ENCODE data around the gene FLCN. TPM values are rescaled to one million over a fixed set of nuclear protein-coding genes. Genes with fewer than 3 reads are reported as not detected.
"Not testable (repeated sequence)": the region's sequence is repeated elsewhere in the genome, so short reads cannot be mapped to it uniquely, and the experiment has no call there.

The FLCN gene
- total RNA-seq, 1 experiment from 2014 or later = 19.3 TPM

- not testable (repeated sequence) for DNase-seq (ENCODE audit: low read depth)
Measured at GRCh38 chr17:17184985-17185757, 51.8 kb downstream of the FLCN start.

- no peak for DNase-seq (ENCODE audit: low read depth)
Measured at GRCh38 chr17:17183744-17184143, 53.2 kb downstream of the FLCN start.

- no peak for DNase-seq (ENCODE audit: low read depth)
Measured at GRCh38 chr17:17182598-17183136, 54.3 kb downstream of the FLCN start.

- DNase-seq (ENCODE audit: low read depth) = no peak
Measured at GRCh38 chr17:17181666-17182597, 55.0 kb downstream of the FLCN start.

GRCh38 chr17:17180741-17181525 is 56.0 kb downstream of the FLCN start:
- no peak for DNase-seq (ENCODE audit: low read depth)

GRCh38 chr17:17180141-17180603 is 56.8 kb downstream of the FLCN start:
- no peak for DNase-seq (ENCODE audit: low read depth)

- DNase-seq (ENCODE audit: low read depth) = peak; percentile 20
Measured at GRCh38 chr17:17179371-17179827, 57.6 kb downstream of the FLCN start.

- no peak for DNase-seq (ENCODE audit: low read depth)
Measured at GRCh38 chr17:17177176-17177575, 59.8 kb downstream of the FLCN start.

- DNase-seq (ENCODE audit: low read depth) = no peak
Measured at GRCh38 chr17:17176341-17176740, 60.6 kb downstream of the FLCN start.

GRCh38 chr17:17175917-17176316 is 61.1 kb downstream of the FLCN start:
- DNase-seq (ENCODE audit: low read depth) = no peak

GRCh38 chr17:17175340-17175739 is 61.6 kb downstream of the FLCN start:
- DNase-seq (ENCODE audit: low read depth) = no peak

- DNase-seq (ENCODE audit: low read depth) = no peak
Measured at GRCh38 chr17:17173921-17174320, 63.0 kb downstream of the FLCN start.

GRCh38 chr17:17172990-17173389 is 64.0 kb downstream of the FLCN start:
- no peak for DNase-seq (ENCODE audit: low read depth)

- DNase-seq (ENCODE audit: low read depth) = no peak
Measured at GRCh38 chr17:17172001-17172939, 64.7 kb downstream of the FLCN start.

GRCh38 chr17:17171186-17171585 is 65.8 kb downstream of the FLCN start:
- DNase-seq (ENCODE audit: low read depth) = no peak

- DNase-seq (ENCODE audit: low read depth) = peak; percentile 17
Measured at GRCh38 chr17:17170346-17170985, 66.5 kb downstream of the FLCN start.

GRCh38 chr17:17169396-17169795 is 67.6 kb downstream of the FLCN start:
- DNase-seq (ENCODE audit: low read depth) = no peak

GRCh38 chr17:17168401-17168800 is 68.6 kb downstream of the FLCN start:
- DNase-seq (ENCODE audit: low read depth) = no peak

- DNase-seq (ENCODE audit: low read depth) = no peak
Measured at GRCh38 chr17:17167986-17168385, 69.0 kb downstream of the FLCN start.

GRCh38 chr17:17167356-17167755 is 69.6 kb downstream of the FLCN start:
- DNase-seq (ENCODE audit: low read depth) = no peak
